Trophoblast cell (in vitro differentiated cells and primary cell): ENCODE results near the gene TSHR.

Experiments used
- DNase-seq, 2 donors: peaks; one replicate each; pipeline ENCODE4 v3.0.0-alpha.2; 2016
- H2AFZ ChIP-seq: 2 replicates; pipeline ENCODE4 v1.6.1; 2013; ENCODE audit warnings: low read length, moderate library complexity, mild to moderate bottlenecking; ENCODE audit not compliant: insufficient read depth, poor library complexity
- H2AK5ac ChIP-seq: 2 replicates; pipeline ENCODE4 v1.6.1; 2013; ENCODE audit warnings: mild to moderate bottlenecking, low read length
- H2BK120ac ChIP-seq: 2 replicates; pipeline ENCODE4 v1.6.1; 2013; ENCODE audit warnings: low read length, mild to moderate bottlenecking, moderate library complexity; ENCODE audit not compliant: insufficient read depth, poor library complexity
- H2BK12ac ChIP-seq: 2 replicates; pipeline ENCODE4 v1.6.1; 2013; ENCODE audit warnings: mild to moderate bottlenecking, low read length, moderate library complexity
- H2BK5ac ChIP-seq: 2 replicates; pipeline ENCODE4 v1.6.1; 2013; ENCODE audit warnings: low read length, low read depth, moderate library complexity, mild to moderate bottlenecking; ENCODE audit not compliant: poor library complexity
- H3K14ac ChIP-seq: 2 replicates; pipeline ENCODE4 v1.6.1; 2013; ENCODE audit warnings: mild to moderate bottlenecking, low read length
- H3K18ac ChIP-seq: 2 replicates; pipeline ENCODE4 v1.6.1; 2013; ENCODE audit warnings: mild to moderate bottlenecking, low read length
- H3K23ac ChIP-seq: 2 replicates; pipeline ENCODE4 v1.6.1; 2013; ENCODE audit warnings: low read length
- H3K27ac ChIP-seq: 2 replicates; pipeline ENCODE4 v1.5.1; 2013; ENCODE audit warnings: low read depth, mild to moderate bottlenecking, inconsistent platforms, low read length, moderate library complexity
- H3K27me3 ChIP-seq: 2 replicates; pipeline ENCODE4 v1.6.1; 2013; ENCODE audit warnings: inconsistent platforms, mild to moderate bottlenecking, low read length, moderate library complexity; ENCODE audit not compliant: insufficient read depth
- H3K36me3 ChIP-seq, 2 experiments: 1 replicate in 1 of 2; 2 replicates in 1 of 2; pipeline ENCODE4 v1.6.1; 2013; ENCODE audit warnings: low read length in 2 of 2, mild to moderate bottlenecking in 2 of 2, moderate library complexity in 1 of 2; ENCODE audit not compliant: insufficient read depth in 2 of 2, control insufficient read depth in 1 of 2
- H3K4ac ChIP-seq: 2 replicates; pipeline ENCODE4 v1.6.1; 2013; ENCODE audit warnings: low read depth, mild to moderate bottlenecking, low read length, moderate library complexity
- H3K4me1 ChIP-seq, 2 experiments: 1 replicate in 1 of 2; 2 replicates in 1 of 2; pipeline ENCODE4 v1.6.1; 2013; ENCODE audit warnings: low read length in 2 of 2, mild to moderate bottlenecking in 2 of 2, moderate library complexity in 1 of 2; ENCODE audit not compliant: insufficient read depth in 2 of 2, control insufficient read depth in 1 of 2
- H3K4me2 ChIP-seq: 2 replicates; pipeline ENCODE4 v1.6.1; 2013; ENCODE audit warnings: inconsistent platforms, mild to moderate bottlenecking, low read length, moderate library complexity
- H3K4me3 ChIP-seq: 2 replicates; pipeline ENCODE4 v1.5.1; 2013; ENCODE audit warnings: mild to moderate bottlenecking, low read depth, low read length, inconsistent platforms
- H3K79me1 ChIP-seq: one replicate; pipeline ENCODE4 v1.6.1; 2013; ENCODE audit warnings: low read length
- H3K79me2 ChIP-seq: 2 replicates; pipeline ENCODE4 v1.6.1; 2013; ENCODE audit warnings: low read length, mild to moderate bottlenecking; ENCODE audit not compliant: control insufficient read depth, insufficient read depth, poor library complexity
- H3K9ac ChIP-seq: 2 replicates; pipeline ENCODE4 v1.6.1; 2013; ENCODE audit warnings: mild to moderate bottlenecking, low read length
- H3K9me3 ChIP-seq: 2 replicates; pipeline ENCODE4 v1.6.1; 2013; ENCODE audit warnings: low read depth, mild to moderate bottlenecking, control low read depth, inconsistent platforms, low read length; ENCODE audit not compliant: insufficient read depth
- H4K12ac ChIP-seq: 2 replicates; pipeline ENCODE4 v1.6.1; 2013; ENCODE audit warnings: low read depth, mild to moderate bottlenecking, low read length, moderate library complexity
- H4K8ac ChIP-seq: 2 replicates; pipeline ENCODE4 v1.6.1; 2013; ENCODE audit warnings: low read depth, mild to moderate bottlenecking, low read length, moderate library complexity
- H4K91ac ChIP-seq: one replicate; pipeline ENCODE4 v1.6.1; 2013; ENCODE audit warnings: low read depth, mild to moderate bottlenecking, low read length, moderate library complexity
- WGBS: extraction: QIAGEN DNeasy Blood & Tissue Kit; methylation state at CpG from one replicate; pipeline ENCODE4 v1.1.7; 2013; ENCODE audit warnings: missing lambda C conversion rate; ENCODE audit not compliant: insufficient read length, insufficient coverage; ENCODE audit errors: extremely low coverage; 5-methylcytosine and 5-hydroxymethylcytosine counted together

The TSHR gene

DNA sequence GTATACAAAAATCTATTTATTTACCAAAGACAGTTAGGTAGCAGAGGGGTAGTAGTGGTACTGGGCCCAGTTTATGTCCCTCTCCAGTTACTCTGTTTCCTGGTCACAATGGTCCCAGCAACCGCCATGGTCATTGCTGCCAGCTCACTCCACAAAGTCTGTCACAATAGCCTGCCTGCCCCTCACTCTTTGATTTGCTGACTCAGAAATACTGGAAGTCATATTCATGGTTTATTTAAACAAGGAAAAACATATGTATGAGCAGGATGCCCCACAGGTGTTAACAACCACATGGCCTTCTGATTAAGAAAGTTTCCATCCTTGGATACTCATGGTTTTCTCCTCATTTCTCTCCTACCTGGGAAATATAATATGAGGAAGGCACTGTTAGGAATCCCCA lies 49.2 kb downstream of the TSHR start:
- H3K4me3 ChIP-seq, result no peak overlapping the region
- H4K91ac ChIP-seq, result no peak overlapping the region
- no peak for DNase-seq
- no peak overlapping the region for H2BK12ac ChIP-seq
- H3K9ac ChIP-seq, result no peak overlapping the region
- H3K79me1 ChIP-seq, result no peaks in the 10 kb centered on the region
- H2BK5ac ChIP-seq, result no peak overlapping the region
- no peak overlapping the region for H3K23ac ChIP-seq
- no CpG with 5 or more reads among the region's 1 CpG for WGBS
- H3K18ac ChIP-seq, result no peak overlapping the region
- no peaks in the 10 kb centered on the region for H3K36me3 ChIP-seq
- H3K4me1 ChIP-seq, result no peaks in the 10 kb centered on the region
- H3K14ac ChIP-seq, result no peak overlapping the region
- no peak overlapping the region for H2AFZ ChIP-seq
- H2AK5ac ChIP-seq, result no peak overlapping the region
- H2BK120ac ChIP-seq, result no peak overlapping the region
- no peaks in the 10 kb centered on the region for H3K9me3 ChIP-seq
- no peak overlapping the region for H4K12ac ChIP-seq
- no peak overlapping the region for H3K4ac ChIP-seq
- no peaks in the 10 kb centered on the region for H3K27me3 ChIP-seq
- H4K8ac ChIP-seq, result no peak overlapping the region
- H3K27ac ChIP-seq, result no peak overlapping the region
- no peaks in the 10 kb centered on the region for H3K79me2 ChIP-seq
- H3K4me2 ChIP-seq, result no peak overlapping the region

DNA sequence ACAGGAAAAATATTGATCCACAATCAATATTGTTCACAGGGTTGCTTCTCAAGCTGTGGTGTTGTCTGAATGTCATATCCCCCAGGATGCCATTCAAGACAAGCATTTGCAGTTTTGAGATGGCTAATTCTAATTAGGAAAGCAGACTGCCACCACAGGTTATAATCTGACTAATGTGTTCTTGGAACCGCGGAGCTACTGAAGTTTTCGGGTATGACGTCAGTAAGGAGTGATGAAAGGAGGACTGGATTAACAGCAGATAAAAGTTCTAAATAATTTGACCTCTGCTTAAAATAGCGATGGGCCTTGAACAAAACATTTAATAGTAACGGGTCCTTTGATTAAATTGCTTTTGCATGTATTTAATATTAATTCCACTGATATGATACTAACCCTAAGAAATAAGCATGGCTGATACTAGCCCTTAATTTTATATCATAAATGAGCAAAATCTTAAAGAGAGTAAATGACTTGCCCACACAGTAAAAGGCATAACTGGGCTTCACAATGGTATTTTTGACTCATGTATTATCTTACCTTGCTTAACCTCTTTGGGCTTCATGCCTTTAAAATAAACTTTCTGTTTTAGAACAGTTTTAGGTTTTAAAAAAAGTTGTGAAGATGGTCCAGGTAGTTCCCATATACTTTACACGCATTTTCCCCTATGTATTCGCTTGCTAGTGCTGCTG lies 50.3 kb downstream of the TSHR start:
- Histone ChIP-seq H4K8ac (no peak overlapping the region), H3K36me3 (no peaks in the 10 kb centered on the region), H3K4me3 (no peak overlapping the region), H3K9ac (no peak overlapping the region), H3K14ac (no peak overlapping the region), H2BK120ac (no peak overlapping the region), H2AK5ac (no peak overlapping the region), H3K4ac (no peak overlapping the region), H4K91ac (no peak overlapping the region), H3K27me3 (no peaks in the 10 kb centered on the region), H2AFZ (no peak overlapping the region), H3K79me2 (no peaks in the 10 kb centered on the region), H4K12ac (no peak overlapping the region), H3K4me1 (no peaks in the 10 kb centered on the region), H2BK5ac (no peak overlapping the region), H2BK12ac (no peak overlapping the region), H3K9me3 (no peaks in the 10 kb centered on the region), H3K4me2 (no peak overlapping the region), H3K18ac (no peak overlapping the region), H3K79me1 (no peaks in the 10 kb centered on the region), H3K27ac (no peak overlapping the region), H3K23ac (no peak overlapping the region)
- DNase-seq, result peak in 1 of 2 donors; percentile 9
- no CpG with 5 or more reads among the region's 8 CpGs for WGBS

DNA sequence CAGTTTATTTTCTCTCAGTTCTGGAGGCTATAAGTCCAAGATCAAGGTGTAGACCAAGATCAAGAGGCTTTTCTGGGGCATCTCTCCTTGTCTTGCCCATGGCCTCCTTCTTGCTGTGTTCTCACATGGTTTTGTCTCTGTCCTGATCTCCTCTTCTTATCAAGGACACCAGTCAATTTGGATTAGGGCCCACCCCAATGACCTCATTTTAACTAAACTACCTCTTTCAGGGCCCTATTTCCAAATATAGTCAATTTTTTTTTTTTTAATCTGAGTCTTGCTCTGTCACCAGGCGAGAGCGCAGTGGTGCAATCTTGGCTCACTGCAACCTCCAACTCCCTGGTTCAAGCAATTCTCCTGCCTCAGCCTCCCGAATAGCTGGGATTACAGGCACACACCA lies 50.8 kb downstream of the TSHR start:
- H3K79me1 ChIP-seq, result no peaks in the 10 kb centered on the region
- H3K23ac ChIP-seq, result no peak overlapping the region
- no peaks in the 10 kb centered on the region for H3K36me3 ChIP-seq
- H3K4me3 ChIP-seq, result no peak overlapping the region
- no peak overlapping the region for H2BK12ac ChIP-seq
- no peak overlapping the region for H4K91ac ChIP-seq
- H4K8ac ChIP-seq, result no peak overlapping the region
- no peak for DNase-seq
- H4K12ac ChIP-seq, result no peak overlapping the region
- H3K9me3 ChIP-seq, result no peaks in the 10 kb centered on the region
- H2BK120ac ChIP-seq, result no peak overlapping the region
- no peak overlapping the region for H2AK5ac ChIP-seq
- WGBS, result no CpG with 5 or more reads among the region's 3 CpGs
- H2BK5ac ChIP-seq, result no peak overlapping the region
- no peak overlapping the region for H2AFZ ChIP-seq
- no peak overlapping the region for H3K14ac ChIP-seq
- H3K9ac ChIP-seq, result no peak overlapping the region
- no peaks in the 10 kb centered on the region for H3K4me1 ChIP-seq
- no peak overlapping the region for H3K27ac ChIP-seq
- no peaks in the 10 kb centered on the region for H3K79me2 ChIP-seq
- H3K4ac ChIP-seq, result no peak overlapping the region
- no peak overlapping the region for H3K18ac ChIP-seq
- no peak overlapping the region for H3K4me2 ChIP-seq
- no peaks in the 10 kb centered on the region for H3K27me3 ChIP-seq

DNA sequence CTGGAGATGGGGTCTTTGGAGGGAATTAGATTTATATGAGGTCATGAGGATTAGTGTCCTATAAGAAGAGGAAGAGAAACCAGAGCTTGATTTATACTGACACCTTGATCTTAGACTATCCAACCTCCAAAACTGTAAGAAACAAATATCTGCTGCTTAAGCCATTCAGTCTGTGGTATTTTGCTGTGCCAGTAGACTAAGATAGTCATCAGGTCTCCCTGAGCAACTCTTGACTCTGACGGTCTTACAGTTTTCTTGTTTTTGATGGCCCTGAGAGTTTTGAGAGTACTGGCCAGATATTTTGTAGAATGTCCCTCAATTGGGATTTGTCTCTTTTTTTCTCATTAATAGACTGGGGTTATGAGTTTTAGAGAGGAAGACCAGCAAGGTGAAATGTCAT lies 51.7 kb downstream of the TSHR start:
- Histone ChIP-seq H3K4me2 (no peak overlapping the region), H2AK5ac (no peak overlapping the region), H4K91ac (no peak overlapping the region)

More for the DNA sequence above, 51.7 kb downstream of the TSHR start:
- H3K14ac ChIP-seq, result no peak overlapping the region
- H4K12ac ChIP-seq, result no peak overlapping the region
- no peak overlapping the region for H2BK120ac ChIP-seq
- no peak overlapping the region for H3K4me3 ChIP-seq
- H3K27me3 ChIP-seq, result no peaks in the 10 kb centered on the region
- H2BK5ac ChIP-seq, result no peak overlapping the region
- no peak overlapping the region for H3K18ac ChIP-seq
- H3K79me1 ChIP-seq, result no peaks in the 10 kb centered on the region
- no peak overlapping the region for H3K4ac ChIP-seq
- H3K23ac ChIP-seq, result no peak overlapping the region
- no peaks in the 10 kb centered on the region for H3K36me3 ChIP-seq
- H3K79me2 ChIP-seq, result no peaks in the 10 kb centered on the region
- H3K9me3 ChIP-seq, result no peaks in the 10 kb centered on the region
- no peak overlapping the region for H2AFZ ChIP-seq
- H2BK12ac ChIP-seq, result no peak overlapping the region
- H3K27ac ChIP-seq, result no peak overlapping the region
- no CpG with 5 or more reads among the region's 1 CpG for WGBS
- H4K8ac ChIP-seq, result no peak overlapping the region
- H3K9ac ChIP-seq, result no peak overlapping the region
- H3K4me1 ChIP-seq, result no peaks in the 10 kb centered on the region
- no peak for DNase-seq
